HG03025 (cell line): ENCODE data around the gene ARID1B.

Experiments used
- ATAC-seq: cut with Tn5 transposase; IDR thresholded peaks from one replicate; pipeline ENCODE4 v1.9.1; 2021; ENCODE audit warnings: mild to moderate bottlenecking, moderate library complexity; ENCODE audit not compliant: unreplicated experiment, low FRiP score

ARID1B gene

DNA sequence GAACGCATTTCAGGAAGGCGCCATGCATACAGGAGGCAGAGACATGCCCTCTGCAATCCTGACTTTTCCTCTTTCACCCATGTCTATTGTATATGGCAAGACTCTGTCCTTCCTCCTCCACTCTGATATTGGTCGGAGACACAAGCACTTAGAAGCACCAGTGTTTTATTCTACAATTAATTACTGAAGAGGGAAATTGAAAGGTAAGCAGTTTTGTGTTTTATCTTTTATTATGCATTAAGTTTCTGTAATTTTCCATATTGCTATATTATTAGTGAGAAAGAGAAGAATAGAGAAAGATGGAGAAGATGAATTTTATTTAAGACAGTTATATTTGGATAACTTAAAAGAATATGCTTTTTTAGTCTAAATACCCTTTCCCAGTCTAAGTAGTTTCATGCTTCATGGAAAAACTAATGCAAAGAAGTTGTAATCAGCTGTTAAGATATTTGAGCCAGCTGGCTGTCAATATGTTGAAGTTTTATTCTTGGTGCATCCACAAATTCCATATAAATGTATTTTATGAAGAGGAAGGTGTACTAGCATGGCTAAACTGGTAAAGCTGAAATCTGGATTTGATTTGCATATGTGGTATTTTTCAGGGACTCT lies 13.6 kb downstream of the ARID1B start:
- no peak for ATAC-seq

DNA sequence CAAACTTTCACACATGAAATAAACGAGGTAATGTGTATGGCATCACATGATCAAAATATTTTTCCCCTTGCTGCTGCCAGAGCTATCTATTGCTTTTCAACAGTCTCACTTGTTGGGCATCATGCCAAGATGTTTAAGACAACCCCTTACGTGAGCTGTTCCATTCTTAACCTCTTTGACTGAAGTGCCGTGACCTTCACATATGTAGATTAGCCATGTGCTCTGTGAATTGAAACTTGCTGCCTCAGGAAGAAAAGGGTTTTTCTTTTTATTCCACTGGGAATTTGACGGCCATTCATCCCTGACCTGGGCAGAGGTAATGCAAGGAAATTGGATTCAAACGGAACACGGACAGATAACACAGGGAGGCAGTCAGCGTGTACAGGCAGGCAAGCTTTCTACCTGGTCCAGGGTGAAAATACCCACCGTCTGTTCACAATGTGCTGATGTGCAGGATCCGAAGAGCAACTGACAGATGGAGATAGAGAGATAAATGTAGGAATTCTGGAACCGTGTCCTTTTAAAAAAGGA lies 14.2 kb downstream of the ARID1B start:
- ATAC-seq: no peak

DNA sequence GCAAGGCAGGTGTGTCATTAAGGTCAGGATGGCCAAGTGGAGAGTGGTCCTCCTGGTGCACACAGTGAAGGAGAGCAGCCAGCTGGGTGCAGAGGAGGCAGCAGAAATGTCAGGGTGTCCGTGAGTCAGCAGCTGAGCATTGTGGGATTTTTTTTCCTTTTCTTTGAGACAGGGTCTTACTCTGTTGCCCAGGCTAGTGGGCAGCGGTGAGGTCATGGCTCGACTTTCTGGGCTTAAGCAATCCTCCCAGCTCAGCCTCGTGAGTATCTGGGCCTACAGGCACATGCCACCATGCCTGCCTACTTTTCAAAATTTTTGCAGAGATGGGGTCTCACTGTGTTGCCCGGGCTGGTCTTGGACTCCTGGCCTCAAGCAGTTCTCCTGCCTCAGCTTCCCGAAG lies 16.0 kb downstream of the ARID1B start:
- no peak for ATAC-seq

DNA sequence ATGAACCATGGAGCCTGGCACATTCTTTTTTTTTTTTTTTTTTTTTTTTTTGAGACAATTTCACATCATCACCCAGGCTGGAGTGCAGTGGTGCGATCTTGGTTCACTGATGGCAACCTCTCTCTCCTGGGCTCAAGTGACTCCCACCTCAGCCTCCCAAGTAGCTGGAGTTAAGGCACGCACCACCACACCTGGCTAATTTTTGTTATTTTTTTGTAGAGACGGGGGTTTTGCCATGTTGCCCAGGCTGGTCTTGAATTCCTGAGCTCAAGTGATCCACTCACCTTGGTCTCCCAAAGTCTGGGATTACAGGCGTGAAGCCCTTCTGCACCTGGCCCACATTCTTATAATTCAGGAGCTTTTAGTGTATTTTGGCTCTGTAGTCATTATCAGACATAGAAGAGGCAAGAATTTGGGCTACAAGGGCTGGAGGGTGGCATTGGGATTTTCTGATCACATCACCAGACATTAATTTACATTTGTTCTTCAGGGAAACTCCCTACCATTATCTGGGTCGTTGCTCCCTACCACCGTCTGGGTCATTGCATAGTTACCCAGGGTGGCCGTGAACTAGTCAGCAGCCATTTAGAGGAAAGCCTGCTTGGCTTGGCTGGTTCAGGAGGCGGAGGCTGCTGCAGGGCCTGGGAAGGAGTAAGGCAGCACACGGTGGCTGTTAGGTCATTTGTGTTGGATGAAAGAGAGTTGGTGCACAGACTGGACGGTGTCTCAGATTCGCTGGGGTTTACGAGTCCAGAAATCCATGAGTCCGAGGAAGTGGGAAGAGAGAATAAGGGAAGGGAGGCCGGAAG lies 17.6 kb downstream of the ARID1B start:
- ATAC-seq: no peak

DNA sequence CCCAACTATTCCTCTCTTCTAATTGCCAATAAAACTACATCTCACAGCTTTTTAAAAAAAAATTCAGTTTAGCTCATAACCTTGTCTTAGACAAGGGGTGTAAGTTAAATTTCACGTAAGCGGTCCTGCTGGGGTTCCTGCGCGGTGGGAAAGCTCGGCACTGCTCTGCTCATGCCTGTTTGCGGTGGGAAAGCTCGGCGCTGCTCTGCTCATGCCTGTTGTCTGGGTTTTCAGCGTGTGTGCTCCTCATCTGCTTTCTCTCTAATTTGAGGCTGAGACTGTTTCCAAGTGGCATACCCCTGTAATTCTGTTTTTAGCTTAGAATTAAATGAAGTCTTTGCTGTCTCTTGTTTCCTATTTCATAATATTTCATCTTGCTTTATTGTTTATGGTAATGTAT lies 18.6 kb downstream of the ARID1B start:
- no peak for ATAC-seq

DNA sequence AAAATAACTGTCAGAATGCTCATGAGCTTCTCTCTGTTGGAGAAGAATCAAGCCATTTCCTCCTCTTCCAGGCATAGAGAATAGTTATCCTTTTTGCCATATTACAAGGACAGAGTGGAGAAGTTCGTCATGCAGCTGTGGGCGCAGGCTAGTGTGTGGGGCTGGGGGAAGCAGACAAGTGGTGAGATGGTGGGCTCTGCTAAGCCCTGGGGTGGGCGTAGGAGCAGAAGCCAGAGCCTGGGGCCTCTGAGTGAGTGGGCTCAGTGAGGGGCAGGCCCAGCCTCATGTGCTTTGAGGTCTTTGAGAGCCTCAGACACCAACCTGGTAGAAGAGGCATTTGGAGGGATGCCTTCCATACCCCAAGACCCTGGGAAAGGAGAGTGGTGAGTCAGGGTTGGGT lies 19.4 kb downstream of the ARID1B start:
- no peak for ATAC-seq

DNA sequence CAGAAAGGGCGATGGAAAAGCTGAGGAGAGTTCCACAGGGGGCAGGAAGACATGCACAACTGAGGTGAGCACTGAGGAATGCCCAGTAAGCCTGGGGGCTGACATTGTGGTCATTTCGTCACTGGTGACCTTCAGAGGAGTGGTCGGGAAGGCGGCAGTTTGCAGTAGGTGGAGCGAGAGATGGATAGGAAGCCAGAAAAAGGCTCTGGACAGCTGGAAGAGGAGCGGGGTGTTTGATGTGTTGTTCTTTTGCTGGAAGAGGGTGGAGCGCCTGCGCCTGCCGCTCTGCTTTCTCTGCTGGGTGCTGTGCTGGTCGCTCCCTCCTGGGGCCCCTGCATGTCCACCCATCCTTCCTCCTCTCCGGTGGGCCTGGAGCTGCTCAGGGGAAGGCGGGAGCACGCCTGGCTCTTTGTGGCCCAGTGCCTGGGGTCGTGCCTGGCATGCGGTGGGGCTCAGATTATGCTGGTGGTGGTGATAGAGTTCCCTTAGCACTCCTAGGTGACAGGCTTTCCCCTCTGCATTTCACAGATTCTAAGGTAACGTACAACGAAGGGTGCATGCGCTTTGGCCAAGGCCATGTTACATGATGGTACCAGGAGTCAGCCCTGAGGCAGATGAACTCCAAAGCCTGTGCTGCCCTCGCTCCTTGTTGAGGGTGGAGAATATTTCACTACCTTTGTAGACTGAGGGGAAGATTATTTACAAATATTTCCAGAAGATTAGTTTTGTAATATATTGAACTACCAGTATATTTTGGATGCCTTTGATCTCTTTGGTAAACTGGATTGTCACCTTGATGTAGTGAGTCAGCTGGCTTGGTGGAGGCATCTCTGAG lies 20.9 kb downstream of the ARID1B start:
- ATAC-seq: no peak

DNA sequence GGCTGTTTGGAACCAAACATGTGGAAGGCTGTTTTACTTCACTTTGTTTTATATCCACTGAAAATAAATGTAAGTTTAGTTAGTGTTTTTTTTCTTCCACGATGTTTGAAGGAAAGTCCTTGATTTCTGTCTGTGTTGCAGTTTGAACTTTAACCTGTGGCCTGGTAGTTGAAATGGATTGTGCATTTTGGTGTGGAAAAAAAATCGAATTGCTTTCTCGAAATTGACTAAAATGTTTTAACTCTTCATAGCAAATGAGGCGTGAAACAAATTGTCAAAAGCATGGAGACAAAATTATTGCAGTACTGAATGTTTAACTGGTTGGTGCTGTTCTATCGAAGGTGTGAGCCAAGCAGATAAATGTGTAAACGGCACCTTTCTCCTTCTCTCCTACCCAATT lies 24.5 kb downstream of the ARID1B start:
- ATAC-seq: no peak

DNA sequence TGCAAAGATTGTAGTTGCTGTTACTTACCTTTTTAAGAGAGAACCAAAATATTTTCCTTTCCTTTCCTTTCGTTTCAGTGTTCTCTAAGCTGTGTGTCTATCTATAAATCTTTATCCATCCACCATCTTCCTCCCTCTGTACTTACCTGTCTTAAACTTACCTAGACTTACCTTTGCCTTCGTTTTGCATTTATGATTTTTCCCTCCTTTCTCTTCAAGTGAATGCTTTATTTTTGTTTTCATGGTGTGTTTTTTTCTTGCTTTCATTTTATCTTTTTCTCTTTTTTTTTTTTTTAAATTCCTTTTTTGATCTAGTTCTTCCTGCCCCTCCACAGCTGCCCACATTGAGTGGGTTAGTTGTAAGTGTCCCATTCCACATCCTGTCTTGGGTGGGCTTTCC lies 26.2 kb downstream of the ARID1B start:
- no peak for ATAC-seq

DNA sequence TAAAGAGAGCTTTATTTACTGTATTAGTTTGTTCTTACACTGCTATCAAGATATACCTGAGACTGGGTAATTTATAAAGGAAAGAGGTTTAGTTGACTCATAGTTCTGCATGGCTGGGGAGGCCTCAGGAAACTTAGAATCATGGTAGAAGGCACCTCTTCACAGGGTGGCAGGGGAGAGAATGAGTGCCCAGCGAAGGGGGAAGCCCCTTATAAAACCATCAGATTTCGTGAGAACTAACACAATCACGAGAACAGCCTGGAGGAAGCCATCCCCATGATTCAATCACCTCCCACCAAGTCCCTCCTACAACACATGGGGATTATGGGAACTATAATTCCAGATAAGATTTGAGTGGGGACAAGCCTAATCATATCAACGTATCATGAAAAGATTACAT lies 27.2 kb downstream of the ARID1B start:
- no peak for ATAC-seq

DNA sequence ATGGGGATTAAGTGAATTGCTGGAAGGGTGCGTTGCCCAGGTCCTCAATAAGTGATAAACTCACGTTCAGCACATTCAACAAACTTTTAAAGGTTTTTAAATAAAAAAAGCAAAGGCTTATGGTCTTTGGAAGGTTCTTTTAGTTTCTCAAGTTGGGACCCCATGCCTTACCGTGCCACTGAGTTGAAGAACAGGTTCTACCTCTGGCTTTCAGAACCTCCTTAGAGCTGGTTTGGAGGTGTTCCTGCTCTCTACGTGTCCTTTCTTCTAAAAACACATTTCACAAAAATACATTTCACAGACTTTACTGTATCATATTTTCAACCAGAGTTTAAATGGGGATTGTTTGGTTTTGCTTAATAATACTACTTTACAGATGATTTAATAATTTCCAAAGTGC lies 29.0 kb downstream of the ARID1B start:
- ATAC-seq: no peak

DNA sequence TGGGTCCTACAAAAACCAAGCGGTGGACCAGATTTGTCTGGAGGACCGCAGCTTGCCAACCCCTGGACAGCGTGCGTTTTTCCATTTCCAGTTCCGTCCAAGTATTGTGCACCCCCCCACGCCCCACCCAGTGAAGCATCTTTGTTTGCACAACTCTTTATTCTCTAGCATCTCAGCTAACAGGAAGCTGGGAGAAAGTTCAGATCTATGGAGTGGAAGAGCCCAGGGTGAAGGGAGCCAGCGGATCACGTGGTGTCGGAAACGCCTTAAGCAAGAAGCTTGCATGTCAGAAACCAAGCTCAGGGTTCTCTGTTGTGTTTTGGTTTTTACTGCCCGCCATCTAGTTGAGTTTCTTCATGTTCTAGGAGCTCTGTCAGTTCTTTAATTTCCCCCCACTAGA lies 29.9 kb downstream of the ARID1B start:
- ATAC-seq: no peak

DNA sequence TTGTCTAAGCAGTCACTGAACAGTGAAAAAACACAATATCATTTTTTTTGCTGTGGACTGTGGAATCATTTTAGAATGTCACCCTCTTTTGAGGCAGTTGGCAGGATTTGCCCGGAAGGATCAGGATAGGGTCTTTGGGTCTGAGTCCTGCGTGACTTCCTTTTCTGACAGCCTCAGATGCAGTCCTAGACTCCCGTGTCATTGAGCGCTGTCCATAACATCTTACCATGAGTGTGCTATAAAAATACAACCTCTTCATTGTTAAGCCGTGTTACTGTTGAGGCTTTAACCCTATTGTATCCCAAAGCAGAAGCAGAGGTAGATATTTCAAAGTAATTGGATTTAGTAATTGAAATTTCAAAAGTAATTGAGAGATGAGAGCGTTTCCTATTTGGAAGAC lies 30.6 kb downstream of the ARID1B start:
- no peak for ATAC-seq

DNA sequence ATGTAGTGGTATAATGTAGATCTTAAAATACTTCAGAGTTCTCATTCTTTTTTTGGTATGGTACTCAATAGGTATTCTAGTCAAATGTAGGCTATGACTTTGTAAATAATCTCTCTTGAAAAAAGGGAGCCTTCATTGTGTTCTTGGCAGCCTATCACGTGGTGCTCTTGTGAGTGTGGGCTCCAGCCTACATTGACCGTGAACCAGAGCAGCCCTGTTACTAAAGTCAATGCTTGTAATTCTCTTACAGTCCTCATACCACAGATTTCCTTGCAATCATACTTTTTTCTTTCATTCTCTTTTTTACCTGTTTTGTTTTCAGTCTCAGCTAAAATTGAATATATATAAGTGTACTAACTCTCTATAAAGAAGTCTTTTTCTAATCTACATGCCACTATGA lies 31.1 kb downstream of the ARID1B start:
- no peak for ATAC-seq

DNA sequence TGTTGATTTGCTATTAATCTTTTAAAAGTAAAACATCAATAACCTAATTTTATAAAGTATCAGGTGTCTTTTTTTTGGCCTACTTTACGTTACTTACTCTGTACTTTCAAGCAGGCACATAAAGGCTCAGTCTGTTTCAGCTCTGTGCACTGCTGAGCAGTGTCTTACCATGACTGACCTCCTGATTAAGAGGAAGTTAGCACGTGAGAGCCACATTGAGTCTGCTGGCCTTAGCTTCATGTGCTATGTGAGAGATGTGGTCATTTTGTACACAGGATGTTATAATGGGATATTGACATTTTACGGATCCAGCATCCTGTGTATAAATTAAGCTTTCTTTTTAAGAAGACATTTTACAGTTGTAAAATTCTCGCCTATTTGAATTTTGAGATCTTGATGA lies 31.9 kb downstream of the ARID1B start:
- ATAC-seq: peak; percentile 70

DNA sequence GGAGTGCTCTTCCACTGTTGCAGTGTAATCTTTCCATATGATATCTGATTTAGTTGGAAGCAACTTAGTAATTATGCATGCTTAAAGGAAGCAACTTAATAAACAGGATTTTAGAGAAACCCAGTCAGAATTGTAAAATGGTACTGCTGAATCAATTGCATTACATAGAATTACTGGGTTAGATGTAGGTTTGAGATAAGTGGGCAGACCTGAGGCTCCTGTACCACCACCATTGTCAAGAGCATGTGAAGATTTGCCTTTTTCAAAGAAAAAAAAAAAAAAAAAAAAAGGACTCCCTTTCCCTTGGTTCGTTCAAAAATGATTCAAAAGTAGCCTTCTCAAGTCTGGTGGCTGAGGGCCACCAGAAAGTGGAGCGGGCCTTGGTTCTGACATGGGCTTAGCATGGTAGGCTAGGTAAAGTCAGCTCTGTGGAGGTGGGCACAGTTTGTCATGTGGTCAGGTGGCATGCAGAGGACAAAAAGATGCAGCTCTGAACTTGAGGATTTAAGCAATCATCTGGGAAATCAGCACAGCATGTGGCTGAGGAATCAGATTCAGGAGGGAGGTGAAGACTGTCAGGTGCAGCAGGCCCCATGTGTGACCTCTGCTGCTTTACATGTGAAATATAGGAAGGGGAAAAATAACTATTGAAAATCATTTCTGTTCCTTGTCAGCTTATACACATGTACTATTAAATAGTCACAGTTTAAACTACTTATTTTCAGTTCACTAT lies 32.4 kb downstream of the ARID1B start:
- ATAC-seq: no peak

DNA sequence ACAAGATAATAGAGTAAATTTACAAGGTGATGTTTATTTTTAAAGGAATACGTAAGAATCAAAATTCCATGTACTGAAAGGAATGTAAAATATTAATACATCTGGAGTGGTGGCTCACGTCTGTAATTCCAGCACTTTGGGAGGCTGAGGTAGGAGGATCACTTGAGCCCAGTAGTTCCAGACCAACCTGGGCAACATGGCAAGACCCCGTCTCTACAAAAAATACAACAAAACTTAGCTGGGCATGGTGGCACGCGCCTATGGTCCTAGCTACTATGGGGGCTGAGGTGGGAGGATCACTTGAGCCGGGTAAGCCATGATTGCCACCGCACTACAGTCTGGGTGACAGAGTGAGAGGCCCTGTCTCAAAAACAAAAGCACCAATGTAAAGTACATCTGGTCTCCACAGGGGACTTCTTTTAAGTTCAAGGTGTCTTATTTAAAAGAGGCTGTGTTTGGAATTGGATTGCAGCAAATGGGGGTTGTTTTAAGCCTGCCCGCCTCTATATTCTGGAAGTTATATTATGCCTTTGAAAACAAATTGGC lies 36.9 kb downstream of the ARID1B start:
- no peak for ATAC-seq

DNA sequence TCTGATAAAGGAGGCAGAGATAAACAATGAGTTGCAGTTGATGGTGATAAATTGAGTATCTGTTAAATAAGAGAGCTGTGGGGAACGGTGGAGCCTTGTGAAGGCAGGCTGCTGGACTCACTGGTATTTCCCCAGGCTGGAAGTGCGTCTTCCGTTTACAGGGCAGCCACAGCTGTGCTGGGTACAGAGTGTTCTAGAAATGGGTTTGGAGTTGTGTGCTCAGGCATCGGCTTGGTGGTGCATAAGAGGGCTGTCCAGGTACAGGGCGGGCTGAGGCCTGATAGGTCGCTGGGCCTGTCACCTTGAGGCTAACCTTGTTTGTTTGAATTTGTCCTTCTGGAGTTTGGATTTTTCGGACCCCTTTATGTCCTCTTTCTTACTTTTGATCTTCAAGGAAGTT lies 39.3 kb downstream of the ARID1B start:
- no peak for ATAC-seq

DNA sequence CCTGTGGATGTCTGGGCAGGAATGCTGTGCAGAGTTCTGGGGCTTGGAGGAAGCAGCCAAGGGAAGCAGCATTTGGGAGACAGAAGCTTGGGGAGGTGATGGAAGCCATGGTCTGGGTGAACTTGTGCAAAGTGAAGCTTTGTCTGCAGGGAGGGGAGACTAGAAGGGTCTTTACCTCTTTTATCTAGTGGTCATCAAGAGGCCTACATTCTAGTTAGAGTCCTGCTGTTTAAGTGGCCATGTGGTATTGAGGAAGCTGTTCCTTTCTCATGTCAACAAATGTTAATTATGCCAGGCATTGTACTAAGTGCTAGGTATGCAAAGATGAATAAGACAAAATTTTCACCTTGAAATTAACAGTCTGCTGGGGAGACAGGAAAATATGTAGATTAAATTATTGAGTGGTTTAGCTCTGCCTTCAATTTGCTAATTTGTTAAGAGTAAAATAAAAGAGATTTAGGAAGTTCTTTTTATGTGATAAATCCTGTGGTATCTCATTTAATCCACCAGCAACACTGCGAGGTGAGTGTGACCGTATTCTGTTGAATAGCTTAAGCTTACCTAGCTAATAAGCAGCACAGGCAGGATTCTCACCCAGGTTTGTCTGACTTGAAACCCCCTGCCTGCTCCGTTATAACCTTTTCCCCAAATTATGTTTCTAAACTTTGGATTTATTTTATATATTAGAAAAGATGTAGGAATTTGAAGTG lies 43.1 kb downstream of the ARID1B start:
- no peak for ATAC-seq

DNA sequence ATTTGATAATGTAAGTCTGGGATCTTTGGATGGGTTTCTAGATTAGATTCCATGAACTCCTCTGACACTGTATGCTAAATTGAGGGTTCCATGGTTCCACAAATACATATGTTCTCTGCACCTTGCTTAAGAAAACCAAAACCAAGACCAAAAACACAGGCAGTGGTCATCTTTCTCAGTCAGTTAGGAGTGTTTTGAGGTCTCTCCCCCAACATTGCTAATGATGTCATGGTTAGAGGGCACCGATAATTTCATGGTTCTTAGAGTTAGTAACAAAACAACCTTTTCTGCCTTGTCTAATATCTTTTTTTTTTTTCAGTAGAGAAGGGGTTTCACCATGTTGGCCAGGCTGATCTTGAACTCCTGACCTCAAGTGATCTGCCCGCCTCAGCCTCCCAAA lies 44.5 kb downstream of the ARID1B start:
- no peak for ATAC-seq
